Suppressor macrophage treated with lipopolysaccharide for 1 hour (primary cell): Measurements from ENCODE around the gene NOL4L.
"Not testable (repeated sequence)": the region's sequence is repeated elsewhere in the genome, so short reads cannot be mapped to it uniquely, and the experiment has no call there.

Experiments used
- DNase-seq, 3 donors: peaks; one replicate each; pipeline ENCODE4 v3.0.0-alpha.2; 2020 to 2022

The NOL4L gene

GRCh38 chr20:32411955-32412706, 173.0 kb downstream of the NOL4L start:
- peak; percentile 18 to 67 (median 61) for DNase-seq

- DNase-seq: not testable (repeated sequence)
Measured at GRCh38 chr20:32407131-32407750, 177.9 kb downstream of the NOL4L start.

- DNase-seq: no peak
Measured at GRCh38 chr20:32406701-32407100, 178.4 kb downstream of the NOL4L start.

- no peak for DNase-seq
Measured at GRCh38 chr20:32404017-32404416, 181.1 kb downstream of the NOL4L start.

- DNase-seq: no peak
Measured at GRCh38 chr20:32400476-32400875, 184.7 kb downstream of the NOL4L start.

- no peak for DNase-seq
Measured at GRCh38 chr20:32397567-32398084, 187.5 kb downstream of the NOL4L start.

GRCh38 chr20:32396646-32397160, 188.4 kb downstream of the NOL4L start:
- DNase-seq: no peak

GRCh38 chr20:32395066-32395465, 190.1 kb downstream of the NOL4L start:
- no peak for DNase-seq
